Liver (tissue), 3 donors: Measurements from ENCODE around the gene TBCD.

Source experiments
- RAD21 ChIP-seq, 2 donors: IDR thresholded peaks; 2 replicates each; pipeline ENCODE4 v1.6.1; 2016; ENCODE audit warnings: antibody characterized with exemption in 2 of 2, mild to moderate bottlenecking in 2 of 2
- SP1 ChIP-seq: IDR thresholded peaks from 2 replicates; pipeline ENCODE4 v1.6.1; 2018; ENCODE audit warnings: antibody characterized with exemption, mild to moderate bottlenecking
- TAF1 ChIP-seq: conservative IDR thresholded peaks from 2 replicates; pipeline ENCODE4 v1.6.1; 2016; ENCODE audit warnings: antibody characterized with exemption, mild to moderate bottlenecking
- YY1 ChIP-seq: IDR thresholded peaks from 2 replicates; pipeline ENCODE4 v1.6.1; 2016; ENCODE audit warnings: antibody characterized with exemption, mild to moderate bottlenecking
- TF ChIP-seq, protein P1 (sequence below): fragments of 150-350 bp; IDR thresholded peaks from 2 replicates; pipeline ENCODE4 v1.5.1; 2017; ENCODE audit warnings: improper control_type of control experiment, low read depth, low read length; ENCODE audit not compliant: missing input control
- TF ChIP-seq, protein P2 (sequence below): IDR thresholded peaks from 2 replicates; pipeline ENCODE4 v1.6.1; 2016; ENCODE audit warnings: antibody characterized with exemption, mild to moderate bottlenecking
- TF ChIP-seq, protein P3 (sequence below): IDR thresholded peaks from 2 replicates; pipeline ENCODE4 v1.6.1; 2016; ENCODE audit warnings: antibody characterized with exemption
- TF ChIP-seq, protein P4 (sequence below): IDR thresholded peaks from 2 replicates; pipeline ENCODE4 v1.6.1; 2016; ENCODE audit warnings: antibody characterized with exemption
- donor health status: healthy.
- donor health status: healthy.

DNA sequence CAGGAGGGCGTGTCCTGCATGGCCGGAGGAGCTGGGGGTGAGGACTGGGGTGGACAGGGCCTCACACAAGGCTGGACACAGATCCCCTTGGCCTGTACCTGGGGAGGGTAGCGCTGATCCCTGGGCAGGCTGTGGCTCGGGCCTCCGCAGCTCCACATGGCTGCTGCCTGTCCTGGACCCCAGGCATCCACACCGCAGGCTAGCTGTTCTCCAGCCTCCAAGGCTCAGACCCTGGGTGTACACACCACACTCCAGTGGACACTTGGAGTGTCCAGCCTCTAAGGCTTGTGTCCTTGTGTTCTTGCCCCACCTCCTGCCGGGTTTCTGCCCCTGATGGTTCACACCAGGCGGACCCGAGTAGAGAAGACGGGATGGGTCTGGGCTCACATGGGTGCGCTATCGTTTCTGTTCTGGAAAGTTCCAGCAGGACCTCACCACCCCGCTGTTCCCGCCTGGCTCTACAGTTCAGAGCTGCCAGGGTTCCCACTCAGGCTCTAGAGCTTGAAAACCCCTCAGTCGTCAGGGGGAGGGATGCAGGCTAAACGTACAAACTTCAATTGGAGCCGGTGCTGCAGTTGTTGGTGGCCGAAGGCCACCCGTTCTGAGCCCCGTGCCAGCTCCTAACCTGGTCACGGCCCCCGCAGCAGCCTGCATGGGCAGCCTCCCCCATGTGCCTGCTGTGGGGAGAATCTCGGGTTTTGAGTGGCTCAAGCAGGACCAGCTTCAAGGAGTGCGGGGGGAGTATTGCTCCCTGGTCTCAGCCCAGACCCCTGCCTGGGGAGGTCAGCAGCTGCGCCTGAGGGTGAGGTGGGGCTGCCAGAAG is 42.0 kb upstream of the TBCD start:
- TF ChIP-seq, protein P1, sequence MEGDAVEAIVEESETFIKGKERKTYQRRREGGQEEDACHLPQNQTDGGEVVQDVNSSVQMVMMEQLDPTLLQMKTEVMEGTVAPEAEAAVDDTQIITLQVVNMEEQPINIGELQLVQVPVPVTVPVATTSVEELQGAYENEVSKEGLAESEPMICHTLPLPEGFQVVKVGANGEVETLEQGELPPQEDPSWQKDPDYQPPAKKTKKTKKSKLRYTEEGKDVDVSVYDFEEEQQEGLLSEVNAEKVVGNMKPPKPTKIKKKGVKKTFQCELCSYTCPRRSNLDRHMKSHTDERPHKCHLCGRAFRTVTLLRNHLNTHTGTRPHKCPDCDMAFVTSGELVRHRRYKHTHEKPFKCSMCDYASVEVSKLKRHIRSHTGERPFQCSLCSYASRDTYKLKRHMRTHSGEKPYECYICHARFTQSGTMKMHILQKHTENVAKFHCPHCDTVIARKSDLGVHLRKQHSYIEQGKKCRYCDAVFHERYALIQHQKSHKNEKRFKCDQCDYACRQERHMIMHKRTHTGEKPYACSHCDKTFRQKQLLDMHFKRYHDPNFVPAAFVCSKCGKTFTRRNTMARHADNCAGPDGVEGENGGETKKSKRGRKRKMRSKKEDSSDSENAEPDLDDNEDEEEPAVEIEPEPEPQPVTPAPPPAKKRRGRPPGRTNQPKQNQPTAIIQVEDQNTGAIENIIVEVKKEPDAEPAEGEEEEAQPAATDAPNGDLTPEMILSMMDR = no peak
- TF ChIP-seq, protein P2, sequence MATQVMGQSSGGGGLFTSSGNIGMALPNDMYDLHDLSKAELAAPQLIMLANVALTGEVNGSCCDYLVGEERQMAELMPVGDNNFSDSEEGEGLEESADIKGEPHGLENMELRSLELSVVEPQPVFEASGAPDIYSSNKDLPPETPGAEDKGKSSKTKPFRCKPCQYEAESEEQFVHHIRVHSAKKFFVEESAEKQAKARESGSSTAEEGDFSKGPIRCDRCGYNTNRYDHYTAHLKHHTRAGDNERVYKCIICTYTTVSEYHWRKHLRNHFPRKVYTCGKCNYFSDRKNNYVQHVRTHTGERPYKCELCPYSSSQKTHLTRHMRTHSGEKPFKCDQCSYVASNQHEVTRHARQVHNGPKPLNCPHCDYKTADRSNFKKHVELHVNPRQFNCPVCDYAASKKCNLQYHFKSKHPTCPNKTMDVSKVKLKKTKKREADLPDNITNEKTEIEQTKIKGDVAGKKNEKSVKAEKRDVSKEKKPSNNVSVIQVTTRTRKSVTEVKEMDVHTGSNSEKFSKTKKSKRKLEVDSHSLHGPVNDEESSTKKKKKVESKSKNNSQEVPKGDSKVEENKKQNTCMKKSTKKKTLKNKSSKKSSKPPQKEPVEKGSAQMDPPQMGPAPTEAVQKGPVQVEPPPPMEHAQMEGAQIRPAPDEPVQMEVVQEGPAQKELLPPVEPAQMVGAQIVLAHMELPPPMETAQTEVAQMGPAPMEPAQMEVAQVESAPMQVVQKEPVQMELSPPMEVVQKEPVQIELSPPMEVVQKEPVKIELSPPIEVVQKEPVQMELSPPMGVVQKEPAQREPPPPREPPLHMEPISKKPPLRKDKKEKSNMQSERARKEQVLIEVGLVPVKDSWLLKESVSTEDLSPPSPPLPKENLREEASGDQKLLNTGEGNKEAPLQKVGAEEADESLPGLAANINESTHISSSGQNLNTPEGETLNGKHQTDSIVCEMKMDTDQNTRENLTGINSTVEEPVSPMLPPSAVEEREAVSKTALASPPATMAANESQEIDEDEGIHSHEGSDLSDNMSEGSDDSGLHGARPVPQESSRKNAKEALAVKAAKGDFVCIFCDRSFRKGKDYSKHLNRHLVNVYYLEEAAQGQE = no peak
- TF ChIP-seq SP1 = no peak
- TF ChIP-seq, protein P3, sequence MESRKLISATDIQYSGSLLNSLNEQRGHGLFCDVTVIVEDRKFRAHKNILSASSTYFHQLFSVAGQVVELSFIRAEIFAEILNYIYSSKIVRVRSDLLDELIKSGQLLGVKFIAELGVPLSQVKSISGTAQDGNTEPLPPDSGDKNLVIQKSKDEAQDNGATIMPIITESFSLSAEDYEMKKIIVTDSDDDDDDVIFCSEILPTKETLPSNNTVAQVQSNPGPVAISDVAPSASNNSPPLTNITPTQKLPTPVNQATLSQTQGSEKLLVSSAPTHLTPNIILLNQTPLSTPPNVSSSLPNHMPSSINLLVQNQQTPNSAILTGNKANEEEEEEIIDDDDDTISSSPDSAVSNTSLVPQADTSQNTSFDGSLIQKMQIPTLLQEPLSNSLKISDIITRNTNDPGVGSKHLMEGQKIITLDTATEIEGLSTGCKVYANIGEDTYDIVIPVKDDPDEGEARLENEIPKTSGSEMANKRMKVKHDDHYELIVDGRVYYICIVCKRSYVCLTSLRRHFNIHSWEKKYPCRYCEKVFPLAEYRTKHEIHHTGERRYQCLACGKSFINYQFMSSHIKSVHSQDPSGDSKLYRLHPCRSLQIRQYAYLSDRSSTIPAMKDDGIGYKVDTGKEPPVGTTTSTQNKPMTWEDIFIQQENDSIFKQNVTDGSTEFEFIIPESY = no peak
- TF ChIP-seq, protein P4, sequence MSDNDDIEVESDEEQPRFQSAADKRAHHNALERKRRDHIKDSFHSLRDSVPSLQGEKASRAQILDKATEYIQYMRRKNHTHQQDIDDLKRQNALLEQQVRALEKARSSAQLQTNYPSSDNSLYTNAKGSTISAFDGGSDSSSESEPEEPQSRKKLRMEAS = no peak
- no peak for TF ChIP-seq YY1
- TF ChIP-seq TAF1 = no peak
- no peak for TF ChIP-seq RAD21 (IDR thresholded peaks at IDR 0.05)
